GM18499 (cell line): Measurements from ENCODE around the gene LRRC8D.
"Not testable (repeated sequence)": the region's sequence is repeated elsewhere in the genome, so short reads cannot be mapped to it uniquely, and the experiment has no call there.

Source experiments
- ATAC-seq: cut with Tn5 transposase; IDR thresholded peaks from one replicate; pipeline ENCODE4 v1.9.1; 2021; ENCODE audit warnings: moderate number of reproducible peaks; ENCODE audit not compliant: insufficient read depth, unreplicated experiment

The LRRC8D gene

GRCh38 chr1:89978755-89979154 is 157.9 kb downstream of the LRRC8D start:
- ATAC-seq, result no peak

- ATAC-seq, result no peak
Observed at GRCh38 chr1:89980605-89981004, 159.8 kb downstream of the LRRC8D start.

- not testable (repeated sequence) for ATAC-seq
Observed at GRCh38 chr1:89982846-89983245, 162.0 kb downstream of the LRRC8D start.

GRCh38 chr1:89984564-89985116 is 163.8 kb downstream of the LRRC8D start:
- ATAC-seq, result not testable (repeated sequence)

- no peak for ATAC-seq
Observed at GRCh38 chr1:89986020-89986419, 165.2 kb downstream of the LRRC8D start.
